SJSA1 (cell line): ENCODE data around the gene LYPD6B. TPM values are rescaled to one million over a fixed set of nuclear protein-coding genes. Genes with fewer than 3 reads are reported as not detected.

Experiments used
- DNase-seq, 2 experiments: peaks; one replicate each; pipeline ENCODE4 v3.0.0-alpha.2; 2015 to 2020; ENCODE audit warnings: low spot score in 2 of 2, low read depth in 1 of 2
- H3K27ac ChIP-seq: fragments of 250-450 bp; sonication (Bioruptor Pico); 2 replicates; pipeline ENCODE4 v1.5.1; 2020; ENCODE audit warnings: mild to moderate bottlenecking, moderate library complexity
- H3K27me3 ChIP-seq: fragments of 250-450 bp; sonication (Bioruptor Pico); replicated peaks from 2 replicates; pipeline ENCODE4 v1.5.1; 2020; ENCODE audit warnings: mild to moderate bottlenecking, moderate library complexity
- H3K36me3 ChIP-seq: fragments of 250-450 bp; sonication (Bioruptor Pico); 2 replicates; pipeline ENCODE4 v1.5.1; 2020; ENCODE audit warnings: mild to moderate bottlenecking
- H3K4me1 ChIP-seq: fragments of 250-450 bp; sonication (Bioruptor Pico); replicated peaks from 2 replicates; pipeline ENCODE4 v1.6.1; 2021; ENCODE audit warnings: mild to moderate bottlenecking
- H3K4me3 ChIP-seq: fragments of 250-450 bp; sonication (Bioruptor Pico); 2 replicates; pipeline ENCODE4 v1.5.1; 2020; ENCODE audit warnings: mild to moderate bottlenecking
- H3K9me3 ChIP-seq: fragments of 250-450 bp; sonication (Bioruptor Pico); replicated peaks from 2 replicates; pipeline ENCODE4 v1.5.1; 2020; ENCODE audit warnings: mild to moderate bottlenecking
- total RNA-seq: library from RNA; depleted of rRNA; stranded (reverse); fragments of >200 nt; shearing (Covaris generic); gene quantifications from 2 replicates; pipeline ENCODE4 v1.2.3, GENCODE V29; 2014

The LYPD6B gene
- total RNA-seq, 1 experiment from 2014 or later = 35.7 TPM

GRCh38 chr2:149020432-149020851 lies 18.1 kb upstream of the LYPD6B start:
- Histone ChIP-seq H3K36me3 (no peaks in the 10 kb centered on the region), H3K27me3 (no peaks in the 10 kb centered on the region), H3K4me3 (no peak overlapping the region), H3K27ac (no peak overlapping the region), H3K9me3 (no peaks in the 10 kb centered on the region), H3K4me1 (peaks cover 7% of the 10 kb centered on the region)
- DNase-seq = no peak

GRCh38 chr2:149021271-149021719 lies 17.2 kb upstream of the LYPD6B start:
- Histone ChIP-seq H3K4me3 (no peak overlapping the region), H3K9me3 (no peaks in the 10 kb centered on the region), H3K36me3 (no peaks in the 10 kb centered on the region), H3K27ac (no peak overlapping the region), H3K27me3 (no peaks in the 10 kb centered on the region), H3K4me1 (peaks cover 7% of the 10 kb centered on the region)
- no peak for DNase-seq

- peaks cover 7% of the 10 kb centered on the region for H3K4me1 ChIP-seq
- H3K9me3 ChIP-seq = no peaks in the 10 kb centered on the region
- no peaks in the 10 kb centered on the region for H3K36me3 ChIP-seq
- no peak for DNase-seq
- no peak overlapping the region for H3K27ac ChIP-seq
- H3K4me3 ChIP-seq = no peak overlapping the region
- no peaks in the 10 kb centered on the region for H3K27me3 ChIP-seq
Measured at GRCh38 chr2:149021761-149022160, 16.7 kb upstream of the LYPD6B start.

- Histone ChIP-seq H3K4me3 (no peak overlapping the region), H3K27me3 (no peaks in the 10 kb centered on the region), H3K9me3 (no peaks in the 10 kb centered on the region), H3K36me3 (no peaks in the 10 kb centered on the region), H3K27ac (no peak overlapping the region), H3K4me1 (peaks cover 8% of the 10 kb centered on the region)
- no peak for DNase-seq
Measured at GRCh38 chr2:149023091-149023490, 15.4 kb upstream of the LYPD6B start.

GRCh38 chr2:149027590-149028250 lies 10.8 kb upstream of the LYPD6B start:
- peak in 1 of 2 experiments; percentile 46 for DNase-seq
- Histone ChIP-seq H3K9me3 (no peaks in the 10 kb centered on the region), H3K4me1 (peaks cover 13% of the 10 kb centered on the region), H3K4me3 (no peak overlapping the region), H3K36me3 (no peaks in the 10 kb centered on the region), H3K27ac (peak overlapping the region; percentile 14; the same call in 1 of the 2 replicates), H3K27me3 (no peaks in the 10 kb centered on the region)

DNA sequence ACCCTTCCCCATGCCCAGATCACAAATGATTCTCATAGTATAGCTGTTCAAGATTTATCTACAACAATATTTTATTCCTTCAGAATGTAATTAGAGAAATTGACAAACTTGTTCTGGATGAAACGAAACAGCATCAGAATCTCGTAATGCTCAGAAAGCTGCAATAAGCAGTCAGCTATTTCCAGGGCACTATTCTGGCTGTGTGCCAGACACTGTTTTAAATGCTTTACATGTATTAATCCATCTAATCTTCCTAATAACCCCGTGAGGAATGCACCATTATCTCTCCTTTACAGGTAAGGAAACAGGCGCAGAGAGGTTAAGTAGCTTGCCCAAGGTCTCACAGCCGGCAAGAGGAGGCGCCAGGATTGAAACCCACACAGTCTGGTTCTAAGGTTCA lies 10.1 kb upstream of the LYPD6B start:
- no peaks in the 10 kb centered on the region for H3K27me3 ChIP-seq
- H3K9me3 ChIP-seq = no peaks in the 10 kb centered on the region
- H3K4me3 ChIP-seq = no peak overlapping the region
- H3K36me3 ChIP-seq = no peaks in the 10 kb centered on the region
- H3K27ac ChIP-seq = peak overlapping the region; percentile 14; the same call in 1 of the 2 replicates
- no peak for DNase-seq
- peaks cover 13% of the 10 kb centered on the region for H3K4me1 ChIP-seq

GRCh38 chr2:149028891-149029290 lies 9.6 kb upstream of the LYPD6B start:
- Histone ChIP-seq H3K27ac (no peak overlapping the region), H3K4me1 (peaks cover 13% of the 10 kb centered on the region), H3K27me3 (no peaks in the 10 kb centered on the region), H3K4me3 (no peak overlapping the region), H3K36me3 (no peaks in the 10 kb centered on the region), H3K9me3 (no peaks in the 10 kb centered on the region)
- DNase-seq = no peak

DNA sequence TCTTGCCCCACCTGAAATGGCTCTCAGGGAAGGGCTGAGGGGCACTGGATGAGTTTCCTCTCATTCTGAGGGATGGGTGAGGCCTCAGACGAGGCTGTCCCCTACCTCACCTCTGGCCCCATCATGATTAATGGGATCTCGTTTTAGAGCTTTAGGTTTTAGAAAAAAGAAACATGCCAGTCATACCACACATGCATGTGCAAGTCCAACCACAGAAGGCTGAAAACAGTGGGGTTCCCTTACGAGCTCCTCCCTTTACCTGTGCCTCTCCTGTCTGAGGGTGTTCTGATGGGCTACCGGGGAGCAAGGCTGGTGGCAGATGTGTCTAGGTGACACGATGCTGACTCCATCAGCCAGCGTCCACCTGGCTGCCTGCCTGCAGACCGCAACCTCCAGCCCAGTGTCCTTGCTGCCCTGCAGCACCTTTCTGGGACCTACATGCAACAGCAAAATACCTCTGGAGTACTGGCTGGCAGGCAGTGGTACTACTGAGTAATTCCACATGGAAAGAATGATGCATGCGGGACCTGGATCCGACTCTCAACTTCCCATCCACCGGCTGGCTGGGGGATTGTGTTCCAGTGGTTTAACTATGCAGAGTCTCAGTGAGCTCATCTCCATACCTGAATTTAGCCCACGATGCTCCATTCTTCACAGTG lies 9.1 kb upstream of the LYPD6B start:
- H3K27ac ChIP-seq = no peak overlapping the region
- no peak overlapping the region for H3K4me3 ChIP-seq
- H3K9me3 ChIP-seq = no peaks in the 10 kb centered on the region
- peaks cover 13% of the 10 kb centered on the region for H3K4me1 ChIP-seq
- no peak for DNase-seq
- H3K36me3 ChIP-seq = no peaks in the 10 kb centered on the region
- no peaks in the 10 kb centered on the region for H3K27me3 ChIP-seq

- Histone ChIP-seq H3K4me1 (peaks cover 13% of the 10 kb centered on the region), H3K4me3 (no peak overlapping the region), H3K27ac (no peak overlapping the region), H3K36me3 (no peaks in the 10 kb centered on the region), H3K9me3 (no peaks in the 10 kb centered on the region), H3K27me3 (no peaks in the 10 kb centered on the region)
- DNase-seq = no peak
Measured at GRCh38 chr2:149031396-149031795, 7.1 kb upstream of the LYPD6B start.

- H3K4me1 ChIP-seq = peaks cover 11% of the 10 kb centered on the region
- H3K27me3 ChIP-seq = no peaks in the 10 kb centered on the region
- no peak overlapping the region for H3K27ac ChIP-seq
- no peaks in the 10 kb centered on the region for H3K9me3 ChIP-seq
- no peak for DNase-seq
- no peaks in the 10 kb centered on the region for H3K36me3 ChIP-seq
- H3K4me3 ChIP-seq = no peak overlapping the region
Measured at GRCh38 chr2:149033716-149034115, 4.8 kb upstream of the LYPD6B start.

DNA sequence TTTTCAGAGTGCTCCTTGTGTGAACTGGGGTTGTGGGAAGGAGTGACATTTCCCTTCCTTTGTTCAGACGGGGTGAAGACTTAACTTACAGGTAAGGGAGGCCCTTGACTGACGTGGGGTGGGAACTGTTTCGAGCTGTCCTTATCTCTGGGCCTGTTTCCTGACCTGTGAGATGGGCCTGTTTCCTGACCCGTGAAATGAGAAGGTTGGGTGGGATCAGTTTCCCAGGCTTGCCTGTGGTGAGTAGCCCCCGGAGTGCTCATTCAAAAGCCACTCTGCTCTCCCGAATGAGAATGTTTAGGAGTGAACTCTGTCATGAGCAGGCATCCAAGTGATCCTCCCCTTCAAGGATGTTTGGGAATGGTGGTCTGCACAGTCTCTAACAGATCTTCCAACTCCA lies 4.1 kb upstream of the LYPD6B start:
- Histone ChIP-seq H3K27ac (no peak overlapping the region), H3K36me3 (no peaks in the 10 kb centered on the region)
- DNase-seq = no peak

GRCh38 chr2:149036507-149037293 lies 1.8 kb upstream of the LYPD6B start:
- peaks cover 22% of the 10 kb centered on the region for H3K4me1 ChIP-seq
- no peak for DNase-seq
- H3K27ac ChIP-seq = no peak overlapping the region
- H3K9me3 ChIP-seq = no peaks in the 10 kb centered on the region
- H3K4me3 ChIP-seq = no peak overlapping the region
- H3K27me3 ChIP-seq = no peaks in the 10 kb centered on the region
- no peaks in the 10 kb centered on the region for H3K36me3 ChIP-seq

More for the DNA sequence above, 4.1 kb upstream of the LYPD6B start:
- Histone ChIP-seq H3K9me3 (no peaks in the 10 kb centered on the region), H3K4me3 (no peak overlapping the region), H3K27me3 (no peaks in the 10 kb centered on the region), H3K4me1 (peaks cover 17% of the 10 kb centered on the region)

DNA sequence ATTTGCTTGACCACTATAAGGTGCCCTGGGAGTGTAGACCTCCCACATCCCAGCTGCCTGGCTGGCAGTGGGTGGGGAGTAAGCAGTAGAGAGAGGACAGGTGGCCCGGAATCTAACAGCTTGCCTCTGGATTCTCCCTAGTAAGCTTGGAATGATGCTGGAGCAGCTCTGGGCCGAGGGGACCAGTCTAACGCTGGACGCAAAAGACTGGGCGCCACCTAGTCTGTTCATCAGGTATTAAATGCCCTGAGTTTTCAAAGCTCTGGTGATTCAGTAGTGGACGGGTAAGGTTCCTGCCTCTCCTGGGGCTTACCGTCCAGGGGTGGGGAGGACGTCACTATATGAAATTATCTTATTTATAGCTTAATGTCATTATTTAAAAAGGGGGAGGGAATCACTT lies 648 bp upstream of the LYPD6B start:
- H3K36me3 ChIP-seq = no peaks in the 10 kb centered on the region
- H3K9me3 ChIP-seq = no peaks in the 10 kb centered on the region
- peak overlapping the region; percentile 91 for H3K4me3 ChIP-seq
- no peaks in the 10 kb centered on the region for H3K27me3 ChIP-seq
- no peak for DNase-seq
- H3K27ac ChIP-seq = no peak overlapping the region
- H3K4me1 ChIP-seq = peaks cover 32% of the 10 kb centered on the region

GRCh38 chr2:149039213-149039724 lies 770 bp downstream of the LYPD6B start:
- Histone ChIP-seq H3K36me3 (no peaks in the 10 kb centered on the region), H3K4me3 (peak overlapping the region; percentile 91), H3K27me3 (no peaks in the 10 kb centered on the region), H3K4me1 (peaks cover 46% of the 10 kb centered on the region), H3K27ac (no peak overlapping the region), H3K9me3 (no peaks in the 10 kb centered on the region)
- no peak for DNase-seq
